Spleen (tissue), 11 donors: ENCODE data around the gene RERE. TPM values are rescaled to one million over a fixed set of nuclear protein-coding genes. Genes with fewer than 3 reads are reported as not detected.

Source experiments
- DNase-seq: peaks from one replicate; pipeline ENCODE4 v3.0.0-alpha.2; 2020
- H3K27ac ChIP-seq, 8 donors: fragments of 200-600 bp; sonication (generic) in 7 of 8; 1 replicate in 4 of 8; 2 replicates in 4 of 8; pipeline versions ENCODE4 v1.5.0 to v1.8.0; 2016 to 2021; ENCODE audit warnings: inconsistent platforms in 4 of 8, mild to moderate bottlenecking in 4 of 8, moderate library complexity in 1 of 8
- H3K27me3 ChIP-seq, 7 donors: fragments of 200-600 bp; sonication (generic) in 6 of 7; replicated peaks in 1 of 7; 1 replicate in 4 of 7; 2 replicates in 3 of 7; pipeline versions ENCODE4 v1.5.0 to v1.8.0; 2016 to 2021; ENCODE audit warnings: inconsistent platforms in 3 of 7, mild to moderate bottlenecking in 1 of 7
- H3K36me3 ChIP-seq, 6 donors: fragments of 200-600 bp; sonication (generic) in 5 of 6; 1 replicate in 4 of 6; 2 replicates in 2 of 6; pipeline versions ENCODE4 v1.5.0 to v1.8.0; 2016 to 2021; ENCODE audit warnings: inconsistent platforms in 2 of 6
- H3K4me1 ChIP-seq, 6 donors: fragments of 200-600 bp; sonication (generic) in 5 of 6; 1 replicate in 3 of 6; 2 replicates in 3 of 6; pipeline versions ENCODE4 v1.5.0 to v1.8.0; 2016 to 2021; ENCODE audit warnings: inconsistent platforms in 3 of 6
- H3K4me3 ChIP-seq, 8 donors: fragments of 200-600 bp; sonication (generic) in 7 of 8; 1 replicate in 4 of 8; 2 replicates in 4 of 8; pipeline versions ENCODE4 v1.5.0 to v1.8.0; 2016 to 2021; ENCODE audit warnings: inconsistent platforms in 4 of 8, mild to moderate bottlenecking in 4 of 8, moderate library complexity in 2 of 8
- H3K9me3 ChIP-seq, 8 donors: fragments of 200-600 bp; sonication (generic) in 7 of 8; 1 replicate in 4 of 8; 2 replicates in 4 of 8; pipeline versions ENCODE4 v1.5.0 to v1.8.0; 2016 to 2021; ENCODE audit warnings: inconsistent platforms in 4 of 8
- CTCF ChIP-seq, 11 experiments: fragments of 200-600 bp in 7 of 11; fragments of 450-650 bp in 4 of 11; sonication (generic) in 4 of 11; IDR thresholded peaks in 8 of 11; conservative IDR thresholded peaks in 3 of 11; 1 replicate in 7 of 11; 2 replicates in 4 of 11; pipeline versions ENCODE4 v1.4.0 to v1.8.0; 2016 to 2021; ENCODE audit warnings: antibody characterized with exemption in 11 of 11, inconsistent platforms in 4 of 11, mild to moderate bottlenecking in 1 of 11
- POLR2A ChIP-seq, 3 donors: fragments of 450-650 bp; IDR thresholded peaks; one replicate each; pipeline ENCODE4 v1.5.1; 2017; ENCODE audit warnings: antibody characterized with exemption in 3 of 3, mild to moderate bottlenecking in 1 of 3
- POLR2AphosphoS5 ChIP-seq, 3 donors: sonication (generic); formaldehyde crosslinking; IDR thresholded peaks; one replicate each; pipeline ENCODE4 v1.5.1; 2017; ENCODE audit warnings: antibody characterized with exemption in 3 of 3
- WGBS, 5 donors: extraction: QIAGEN DNeasy Blood & Tissue Kit in 3 of 5; methylation state at CpG; one replicate each; pipeline versions ENCODE4 v1.1.5 to v1.1.7; 2013 to 2018; 5-methylcytosine and 5-hydroxymethylcytosine counted together
- intact Hi-C: fragments of 100-400 bp; cut with DNase I; formaldehyde crosslinking; loops from one replicate; pipeline ENCODE4 v1.15.0; 2023; ENCODE audit warnings: low total_unique reads
- polyA plus RNA-seq, 3 donors: library from polyadenylated mRNA; stranded (reverse); fragments of 200-250 nt; gene quantifications; one replicate each; pipeline ENCODE4 v1.2.1, GENCODE V29; 2013
- total RNA-seq, 7 donors: library from RNA; depleted of rRNA in 3 of 7; stranded (reverse); fragments of >200 nt in 3 of 7; fragmentation: NEBNext Ultra II Directional in 4 of 7; extraction: Animal tissue kit (Norgen Biotek cat#: 25700) in 4 of 7; gene quantifications; one replicate each; pipeline versions ENCODE4 v1.1.0 to v1.2.1, GENCODE V29; 2016 to 2021
- donor health status: healthy with polysubstance abuse.
- donor health status: DM: no; HTN: no; CAD: no; lungs with moderate emphysema.
- donor health status: DM: no; HTN: no; CAD: no.
- donor health status: Bipolar disorder and iron deficiency.
- donor health status: healthy.
- donor health status: DM: no; HTN: no; CAD: no.
- donor health status: DM: yes; HTN: yes; CAD: no.

The RERE gene
- total and polyA plus RNA-seq, 10 donors: 10.3 to 149 (median 117) TPM

DNA sequence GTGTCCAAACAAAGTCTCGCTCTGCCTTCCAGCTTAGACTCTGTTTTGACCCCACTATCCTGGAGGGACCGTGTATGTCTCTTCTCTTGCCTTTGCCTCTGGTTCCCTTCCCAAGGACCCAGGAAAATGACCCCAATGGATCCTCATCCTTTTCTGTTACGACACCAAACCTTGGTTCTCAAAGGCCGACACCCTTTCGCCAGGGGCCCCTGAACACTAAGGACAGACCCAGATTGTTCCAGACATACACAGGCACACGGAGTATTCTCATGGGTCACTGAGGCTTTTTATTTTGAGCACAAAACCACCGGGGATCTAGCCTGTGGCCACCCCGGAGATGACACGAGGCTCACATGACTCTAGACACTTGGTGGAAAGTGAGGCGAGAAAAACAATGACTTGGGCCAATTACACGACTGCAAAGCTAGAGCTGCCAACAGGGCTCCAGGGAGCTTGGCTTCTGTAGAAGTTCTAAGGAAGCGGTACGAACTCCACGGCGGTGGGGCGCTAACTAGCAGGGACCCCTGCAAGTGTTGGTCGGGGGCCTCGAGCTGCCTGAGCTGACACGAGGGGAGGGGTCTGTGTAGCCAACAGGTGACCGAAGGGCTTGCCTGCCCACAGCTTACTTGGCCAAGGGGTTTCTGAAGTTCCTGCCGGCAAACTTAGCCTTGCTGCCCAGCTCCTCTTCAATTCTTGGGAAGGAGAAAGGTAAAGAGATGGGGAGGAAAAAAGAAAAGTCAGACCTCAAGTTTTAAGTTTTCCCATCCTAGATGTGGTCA lies 43.5 kb upstream of the RERE start:
- Histone ChIP-seq H3K9me3 (no peaks in the 10 kb centered on the region), H3K4me1 (peaks cover 8 to 59% (median 33%) of the 10 kb centered on the region in 6 donors), H3K36me3 (peaks cover 5 to 100% (median 86%) of the 10 kb centered on the region in 6 donors), H3K27me3 (no peaks in the 10 kb centered on the region), H3K4me3 (no peak overlapping the region), H3K27ac (no peak overlapping the region)
- no peak for DNase-seq
- TF ChIP-seq POLR2AphosphoS5 (IDR thresholded peaks at IDR 0.05): no peak
- TF ChIP-seq POLR2A (IDR thresholded peaks at IDR 0.05): no peak
- no peak for TF ChIP-seq CTCF (IDR thresholded peaks at IDR 0.05 in 8 of 11, conservative IDR thresholded peaks at IDR 0.05 in 3 of 11)
- WGBS, 5 donors: 82 to 89% (median 84%) methylated on average over 21 of the region's 21 CpGs
- intact Hi-C loops: no loop called here

DNA sequence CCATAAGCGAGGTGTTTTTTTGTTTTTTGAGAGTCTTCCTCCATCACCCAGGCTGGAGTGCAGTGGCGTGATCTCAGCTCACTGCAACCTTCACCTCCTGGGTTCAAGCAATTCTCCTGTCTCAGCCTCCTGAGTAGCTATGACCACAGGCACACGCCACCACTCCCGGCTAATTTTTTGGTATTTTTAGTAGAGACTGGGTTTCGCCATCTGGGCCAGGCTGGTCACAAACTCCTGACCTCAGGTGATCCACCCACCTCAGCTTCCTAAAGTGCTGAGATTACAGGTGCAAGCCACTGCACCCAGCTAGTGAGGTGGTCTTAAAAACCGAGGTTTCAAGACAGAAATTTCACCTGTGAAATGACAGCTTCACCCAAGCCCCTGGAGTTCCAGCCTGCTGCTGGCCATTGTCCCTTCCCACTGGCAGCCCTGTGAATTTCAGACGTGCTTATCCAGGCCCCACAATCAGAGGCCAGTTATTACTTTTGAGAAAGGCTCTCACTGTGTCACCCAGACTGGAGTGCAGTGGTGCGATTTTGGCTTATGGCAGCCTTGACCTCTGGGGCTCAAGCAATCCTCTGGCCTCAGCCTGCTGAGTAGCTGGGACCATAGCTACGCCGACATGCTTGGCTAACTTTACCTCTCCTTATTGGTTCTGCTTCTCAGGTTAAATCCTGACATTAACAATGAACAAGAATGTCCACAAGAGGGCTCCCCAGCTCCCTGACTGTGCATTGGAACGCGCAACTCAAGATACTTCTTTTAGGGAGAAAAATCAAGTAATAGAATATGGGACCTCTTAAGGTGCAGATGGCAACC lies 41.7 kb upstream of the RERE start:
- peaks cover 8 to 53% (median 31%) of the 10 kb centered on the region in 6 donors for H3K4me1 ChIP-seq
- TF ChIP-seq CTCF (IDR thresholded peaks at IDR 0.05 in 8 of 11, conservative IDR thresholded peaks at IDR 0.05 in 3 of 11) (peak; percentile 35 to 72 (median 60)), POLR2A (IDR thresholded peaks at IDR 0.05) (no peak), POLR2AphosphoS5 (IDR thresholded peaks at IDR 0.05) (peak in 2 of 3 donors; percentile 19 to 39)
- no peak for DNase-seq
- peaks cover 5 to 84% (median 67%) of the 10 kb centered on the region in 6 donors for H3K36me3 ChIP-seq
- intact Hi-C loops: no loop called here
- WGBS, 5 donors: 49 to 61% (median 54%) methylated on average over 11 to 12 of the region's 12 CpGs
- peak overlapping the region in 6 of 8 donors; percentile 7 to 76 (median 46) for H3K27ac ChIP-seq
- H3K27me3 ChIP-seq: no peaks in the 10 kb centered on the region
- H3K9me3 ChIP-seq: no peaks in the 10 kb centered on the region
- H3K4me3 ChIP-seq: no peak overlapping the region

- Histone ChIP-seq H3K4me3 (no peak overlapping the region), H3K9me3 (no peaks in the 10 kb centered on the region), H3K27me3 (no peaks in the 10 kb centered on the region), H3K4me1 (peaks cover 8 to 49% (median 31%) of the 10 kb centered on the region in 6 donors), H3K27ac (peak overlapping the region in 6 of 8 donors; percentile 26 to 76 (median 46)), H3K36me3 (peaks cover 5 to 75% (median 58%) of the 10 kb centered on the region in 6 donors)
- peak in 1 of 3 donors; percentile 53 for TF ChIP-seq POLR2AphosphoS5 (IDR thresholded peaks at IDR 0.05)
- no peak for TF ChIP-seq CTCF (IDR thresholded peaks at IDR 0.05 in 8 of 11, conservative IDR thresholded peaks at IDR 0.05 in 3 of 11)
- no peak for DNase-seq
- WGBS, 5 donors: 7 to 54% (median 12%) methylated on average over 2 of the region's 2 CpGs
- intact Hi-C loops: no loop called here
These were observed 40.8 kb upstream of the RERE start for GRCh38 chr1:8858112-8858668.
